DND-41 (cell line): ENCODE data around the gene CAV1.

Experiments
- ATAC-seq: fragments of 200-7000 bp; cut with Tn5 transposase; 3 replicates; pipeline ENCODE4 v1.9.1; 2021; ENCODE audit warnings: low read depth; ENCODE audit not compliant: insufficient read depth
- DNase-seq: peaks from one replicate; pipeline ENCODE4 v3.0.0-alpha.2; 2020
- H2AFZ ChIP-seq: 2 replicates; pipeline ENCODE4 v1.6.0; 2012; ENCODE audit warnings: low read depth, low read length
- H3K27ac ChIP-seq: 2 replicates; pipeline ENCODE4 v1.5.1; 2012; ENCODE audit warnings: low read length, inconsistent platforms
- H3K27me3 ChIP-seq: fragments of 200-600 bp; sonication (generic); 2 replicates; pipeline ENCODE4 v1.6.0; 2012; ENCODE audit warnings: low read length, mild to moderate bottlenecking, inconsistent platforms; ENCODE audit not compliant: insufficient read depth, poor library complexity
- H3K36me3 ChIP-seq: 2 replicates; pipeline ENCODE4 v1.5.1; 2012; ENCODE audit warnings: low read length, inconsistent platforms; ENCODE audit not compliant: insufficient read depth
- H3K4me1 ChIP-seq: 2 replicates; pipeline ENCODE4 v1.5.1; 2012; ENCODE audit warnings: mild to moderate bottlenecking, low read length; ENCODE audit not compliant: insufficient read depth
- H3K4me2 ChIP-seq: 2 replicates; pipeline ENCODE4 v1.6.0; 2012; ENCODE audit warnings: mild to moderate bottlenecking, moderate library complexity, low read length, inconsistent platforms; ENCODE audit not compliant: insufficient read depth
- H3K4me3 ChIP-seq, 2 experiments: fragments of 200-600 bp in 1 of 2; shearing (Covaris generic) in 1 of 2; 2 replicates each; pipeline ENCODE4 v1.5.1; 2012 to 2016; ENCODE audit warnings: inconsistent platforms in 2 of 2, low read length in 2 of 2, mild to moderate bottlenecking in 2 of 2, low read depth in 1 of 2, moderate library complexity in 1 of 2
- H3K79me2 ChIP-seq: 2 replicates; pipeline ENCODE4 v1.6.0; 2012; ENCODE audit warnings: low read length, inconsistent platforms; ENCODE audit not compliant: insufficient read depth
- H3K9ac ChIP-seq: 2 replicates; pipeline ENCODE4 v1.6.0; 2012; ENCODE audit warnings: low read depth, mild to moderate bottlenecking, inconsistent platforms, low read length, moderate library complexity
- H3K9me3 ChIP-seq: 2 replicates; pipeline ENCODE4 v1.5.1; 2012; ENCODE audit warnings: low read length, moderate library complexity, mild to moderate bottlenecking, inconsistent platforms; ENCODE audit not compliant: insufficient read depth, severe bottlenecking
- H4K20me1 ChIP-seq: 2 replicates; pipeline ENCODE4 v1.6.0; 2012; ENCODE audit warnings: low read length; ENCODE audit not compliant: insufficient read depth
- CTCF ChIP-seq: IDR thresholded peaks from 2 replicates; pipeline ENCODE4 v1.5.1; 2012; ENCODE audit warnings: borderline replicate concordance, low read length, moderate library complexity, mild to moderate bottlenecking; ENCODE audit not compliant: poor library complexity, severe bottlenecking; ENCODE audit errors: extremely low read depth
- EZH2 ChIP-seq: IDR thresholded peaks from 3 replicates; pipeline ENCODE4 v1.6.1; 2012; ENCODE audit warnings: borderline replicate concordance, low read depth, mild to moderate bottlenecking, moderate library complexity, low read length, inconsistent platforms; ENCODE audit not compliant: severe bottlenecking

CAV1 gene

GRCh38 chr7:116546916-116547315 is 22.1 kb downstream of the CAV1 start:
- Histone ChIP-seq H2AFZ (no peak overlapping the region), H3K79me2 (no peaks in the 10 kb centered on the region), H3K27me3 (peaks cover 19% of the 10 kb centered on the region), H4K20me1 (no peaks in the 10 kb centered on the region), H3K9ac (no peak overlapping the region), H3K4me3 (no peak overlapping the region), H3K9me3 (no peaks in the 10 kb centered on the region), H3K4me2 (no peak overlapping the region), H3K36me3 (no peaks in the 10 kb centered on the region), H3K27ac (no peak overlapping the region), H3K4me1 (no peaks in the 10 kb centered on the region)
- DNase-seq (no peak), ATAC-seq (no peak)
- TF ChIP-seq EZH2: no peak

GRCh38 chr7:116547347-116547746 is 22.5 kb downstream of the CAV1 start:
- Histone ChIP-seq H3K27ac (no peak overlapping the region), H3K4me1 (no peaks in the 10 kb centered on the region), H3K9me3 (no peaks in the 10 kb centered on the region), H3K79me2 (no peaks in the 10 kb centered on the region), H2AFZ (no peak overlapping the region), H3K4me2 (no peak overlapping the region), H3K27me3 (peaks cover 19% of the 10 kb centered on the region), H3K4me3 (no peak overlapping the region), H3K9ac (no peak overlapping the region), H4K20me1 (no peaks in the 10 kb centered on the region), H3K36me3 (no peaks in the 10 kb centered on the region)
- ATAC-seq (no peak), DNase-seq (no peak)
- TF ChIP-seq EZH2 (no peak), CTCF (no peak)

- no peak for DNase-seq
- H3K9me3 ChIP-seq: no peaks in the 10 kb centered on the region
- H3K4me2 ChIP-seq: no peak overlapping the region
- no peak for TF ChIP-seq CTCF
- no peak for TF ChIP-seq EZH2
- H4K20me1 ChIP-seq: no peaks in the 10 kb centered on the region
- peaks cover 17% of the 10 kb centered on the region for H3K27me3 ChIP-seq
- H3K4me3 ChIP-seq: no peak overlapping the region
- H3K36me3 ChIP-seq: no peaks in the 10 kb centered on the region
- H3K4me1 ChIP-seq: no peaks in the 10 kb centered on the region
- no peak for ATAC-seq
- H2AFZ ChIP-seq: no peak overlapping the region
- H3K9ac ChIP-seq: no peak overlapping the region
- H3K79me2 ChIP-seq: no peaks in the 10 kb centered on the region
- H3K27ac ChIP-seq: no peak overlapping the region
Measured at GRCh38 chr7:116548506-116548905, 23.7 kb downstream of the CAV1 start.

GRCh38 chr7:116549370-116549769 is 24.5 kb downstream of the CAV1 start:
- Histone ChIP-seq H3K27ac (no peak overlapping the region), H3K4me3 (no peak overlapping the region), H3K9ac (no peak overlapping the region), H3K27me3 (peaks cover 12% of the 10 kb centered on the region), H3K9me3 (no peaks in the 10 kb centered on the region), H4K20me1 (no peaks in the 10 kb centered on the region), H3K36me3 (no peaks in the 10 kb centered on the region), H3K4me1 (no peaks in the 10 kb centered on the region), H2AFZ (no peak overlapping the region), H3K4me2 (no peak overlapping the region), H3K79me2 (no peaks in the 10 kb centered on the region)
- DNase-seq (no peak), ATAC-seq (no peak)
- TF ChIP-seq CTCF: no peak
- no peak for TF ChIP-seq EZH2
